GM19438 (cell line): Measurements from ENCODE around the gene MUC13.

Experiments used
- ATAC-seq: cut with Tn5 transposase; IDR thresholded peaks from one replicate; pipeline ENCODE4 v1.9.1; 2021; ENCODE audit warnings: low read depth; ENCODE audit not compliant: unreplicated experiment

MUC13 gene

GRCh38 chr3:124951511-124952281 is 17.1 kb upstream of the MUC13 start:
- ATAC-seq, result no peak

GRCh38 chr3:124950026-124950425 is 15.5 kb upstream of the MUC13 start:
- no peak for ATAC-seq

- ATAC-seq, result no peak
Measured at GRCh38 chr3:124942613-124943012, 8.1 kb upstream of the MUC13 start.

GRCh38 chr3:124941771-124942170 is 7.2 kb upstream of the MUC13 start:
- no peak for ATAC-seq

GRCh38 chr3:124939661-124940060 is 5.1 kb upstream of the MUC13 start:
- ATAC-seq, result no peak

- no peak for ATAC-seq
Measured at GRCh38 chr3:124938896-124939295, 4.3 kb upstream of the MUC13 start.

GRCh38 chr3:124937049-124937448 is 2.5 kb upstream of the MUC13 start:
- ATAC-seq, result no peak

- no peak for ATAC-seq
Measured at GRCh38 chr3:124935794-124936542, 1.4 kb upstream of the MUC13 start.

- ATAC-seq, result no peak
Measured at GRCh38 chr3:124935264-124935663, 713 bp upstream of the MUC13 start.

- ATAC-seq, result no peak
Measured at GRCh38 chr3:124928333-124929202, 6.0 kb downstream of the MUC13 start.

GRCh38 chr3:124927574-124928045 is 6.9 kb downstream of the MUC13 start:
- peak; percentile 66 for ATAC-seq

- no peak for ATAC-seq
Measured at GRCh38 chr3:124926426-124927101, 8.0 kb downstream of the MUC13 start.

- ATAC-seq, result no peak
Measured at GRCh38 chr3:124924741-124925140, 9.8 kb downstream of the MUC13 start.

- no peak for ATAC-seq
Measured at GRCh38 chr3:124923833-124924232, 10.7 kb downstream of the MUC13 start.

- ATAC-seq, result no peak
Measured at GRCh38 chr3:124920718-124921117, 13.8 kb downstream of the MUC13 start.

GRCh38 chr3:124919756-124920155 is 14.8 kb downstream of the MUC13 start:
- ATAC-seq, result no peak

- no peak for ATAC-seq
Measured at GRCh38 chr3:124918524-124918923, 16.0 kb downstream of the MUC13 start.

- ATAC-seq, result no peak
Measured at GRCh38 chr3:124916837-124917409, 17.6 kb downstream of the MUC13 start.

GRCh38 chr3:124915254-124915653 is 19.3 kb downstream of the MUC13 start:
- no peak for ATAC-seq

- no peak for ATAC-seq
Measured at GRCh38 chr3:124907957-124908356, 26.6 kb downstream of the MUC13 start.
